ENCODE data around the gene GLI3.

GLI3 gene

DNA sequence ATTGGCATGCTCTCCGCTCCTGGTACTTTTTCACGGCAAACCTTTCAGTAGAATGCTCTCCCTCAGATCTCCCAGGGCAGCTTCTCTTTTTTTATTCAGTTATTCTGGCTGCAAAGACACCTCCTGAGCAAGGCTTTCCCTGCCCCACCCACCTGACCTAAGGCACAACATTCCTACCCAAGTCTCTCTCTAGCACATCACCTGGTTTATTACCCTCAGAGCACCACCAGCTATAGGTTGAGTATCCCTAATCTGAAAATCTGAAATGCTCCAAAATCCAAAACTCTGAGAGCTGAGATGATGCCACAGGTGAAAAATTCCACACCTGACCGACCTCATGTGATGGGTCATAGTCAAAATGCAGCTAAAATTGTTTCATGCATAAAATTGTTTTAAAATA lies 99.6 kb downstream of the GLI3 start:
- no peak for DNase-seq

DNA sequence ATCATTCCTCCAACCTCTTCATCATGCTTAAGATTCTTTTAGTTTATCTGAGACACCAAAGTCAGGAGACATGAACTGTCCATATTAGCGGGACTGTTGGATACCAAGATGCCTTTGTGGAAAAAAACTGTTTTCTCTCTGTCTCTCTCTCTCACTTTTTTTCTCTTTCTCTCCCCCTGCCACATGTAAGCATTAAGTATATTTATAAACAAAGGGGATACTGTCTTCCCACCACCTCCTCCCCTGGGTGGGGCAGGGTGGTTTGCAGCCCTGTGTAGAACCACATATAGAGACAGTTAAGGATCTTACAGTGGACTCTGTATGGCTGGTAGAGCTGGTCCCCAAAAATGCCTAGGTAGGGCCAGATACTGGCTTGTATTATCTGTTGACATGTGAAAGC lies 101.3 kb downstream of the GLI3 start:
- DNase-seq: no peak

- DNase-seq: no peak
Observed at GRCh38 chr7:42134276-42134876, 102.6 kb downstream of the GLI3 start.

- DNase-seq: no peak
Observed at GRCh38 chr7:42133321-42133720, 103.7 kb downstream of the GLI3 start.

GRCh38 chr7:42128703-42129102 lies 108.3 kb downstream of the GLI3 start:
- DNase-seq: no peak

- DNase-seq: no peak
Observed at GRCh38 chr7:42127232-42127622, 109.8 kb downstream of the GLI3 start.

- no peak for DNase-seq
Observed at GRCh38 chr7:42126475-42127231, 110.4 kb downstream of the GLI3 start.

DNA sequence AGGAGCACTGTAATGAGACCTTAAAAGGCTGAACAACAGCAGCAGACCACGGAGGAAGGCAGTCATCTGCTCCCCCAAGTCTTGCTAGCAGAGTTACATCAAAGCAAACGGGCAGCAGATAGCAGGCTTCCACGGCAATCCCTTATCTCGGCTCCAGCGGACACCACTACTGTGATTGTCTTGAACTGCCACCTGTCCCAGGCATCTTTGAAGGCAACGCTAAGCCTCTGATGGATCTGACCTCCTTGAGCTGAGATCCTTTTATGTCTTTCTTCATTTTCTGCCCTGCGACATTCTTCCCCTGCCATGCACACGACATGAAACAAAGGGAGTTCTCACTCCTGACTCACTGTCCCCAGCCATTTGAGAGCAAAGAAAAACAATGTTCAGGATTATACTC lies 111.7 kb downstream of the GLI3 start:
- no peak for DNase-seq

DNA sequence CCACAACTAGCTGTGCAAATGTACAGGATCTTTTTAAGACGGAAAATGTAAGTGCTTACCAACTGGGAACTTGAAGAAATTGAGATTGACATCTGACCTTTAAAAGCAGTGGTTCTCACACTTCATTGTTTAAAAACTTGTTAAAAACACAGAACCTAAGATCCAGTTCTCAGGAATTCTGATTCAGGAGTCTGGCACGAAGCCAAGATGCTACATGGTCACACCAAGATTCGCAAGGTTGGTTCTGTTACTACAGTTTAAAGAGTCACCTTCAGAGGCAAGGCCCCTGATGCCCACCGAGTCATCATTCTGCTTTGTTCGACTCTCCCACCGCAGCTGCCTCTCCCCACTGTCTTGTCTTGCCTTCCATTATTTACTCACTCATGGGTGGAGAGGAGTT lies 113.3 kb downstream of the GLI3 start:
- no peak for DNase-seq

- no peak for DNase-seq
Observed at GRCh38 chr7:42120191-42120590, 116.8 kb downstream of the GLI3 start.

DNA sequence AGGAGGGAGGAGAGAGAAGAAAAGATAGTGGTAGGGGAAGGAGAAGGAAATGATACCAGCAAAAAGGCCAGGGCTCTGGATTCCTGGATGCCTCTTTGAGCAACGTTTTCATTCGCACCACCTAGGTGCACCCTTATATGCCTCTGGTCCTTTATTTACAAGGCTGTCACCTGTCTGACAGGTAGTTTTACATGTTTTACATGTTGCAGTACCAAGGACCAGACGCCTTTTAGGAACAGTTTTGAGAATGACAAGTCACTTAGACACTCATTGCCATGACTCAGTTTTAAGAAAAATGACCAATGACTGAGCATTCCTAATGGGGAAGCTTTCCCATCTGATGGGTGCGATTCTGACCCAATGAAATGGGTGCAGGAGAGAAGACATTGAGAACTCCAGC lies 119.8 kb downstream of the GLI3 start:
- DNase-seq: no peak

DNA sequence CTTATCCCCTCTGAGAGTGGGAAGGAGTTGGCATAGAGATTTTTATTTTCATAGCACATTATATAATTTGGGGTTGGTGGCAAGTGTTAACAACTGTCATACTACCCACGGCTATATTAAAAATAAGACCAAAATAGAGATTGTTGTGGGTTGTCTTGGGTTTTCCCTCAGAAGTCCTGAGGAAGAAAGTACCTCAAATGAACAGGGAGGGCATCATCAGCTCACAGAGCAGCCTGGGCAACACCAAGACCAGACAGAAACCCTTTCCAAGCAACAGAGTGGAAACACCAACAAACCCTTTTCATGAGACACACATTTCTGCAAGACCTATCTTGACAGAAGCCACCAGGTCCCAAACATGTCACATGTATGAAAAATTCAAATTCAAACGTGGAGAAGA lies 121.2 kb downstream of the GLI3 start:
- no peak for DNase-seq

DNA sequence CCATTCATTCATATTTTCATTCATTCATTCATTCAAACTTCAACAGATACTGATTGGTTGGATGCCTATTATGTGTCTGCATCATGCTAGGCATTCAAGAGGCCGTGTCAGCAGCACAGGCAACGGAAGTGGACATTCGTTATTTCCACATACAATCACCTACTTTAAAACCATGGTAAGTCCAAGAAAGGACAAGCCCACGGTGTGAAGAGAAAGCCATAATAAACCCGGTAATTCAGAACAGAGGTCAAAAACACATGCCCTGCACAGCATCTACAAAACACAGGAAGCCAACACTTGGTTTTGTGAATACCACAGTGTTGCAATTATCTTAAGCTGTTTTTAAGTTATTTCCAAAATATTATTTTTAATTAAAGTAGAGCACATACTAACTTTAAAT lies 126.7 kb downstream of the GLI3 start:
- DNase-seq: no peak

- DNase-seq: no peak
Observed at GRCh38 chr7:42108803-42109528, 128.0 kb downstream of the GLI3 start.

- DNase-seq: no peak
Observed at GRCh38 chr7:42107484-42108240, 129.3 kb downstream of the GLI3 start.

GRCh38 chr7:42106562-42106961 lies 130.4 kb downstream of the GLI3 start:
- no peak for DNase-seq

DNA sequence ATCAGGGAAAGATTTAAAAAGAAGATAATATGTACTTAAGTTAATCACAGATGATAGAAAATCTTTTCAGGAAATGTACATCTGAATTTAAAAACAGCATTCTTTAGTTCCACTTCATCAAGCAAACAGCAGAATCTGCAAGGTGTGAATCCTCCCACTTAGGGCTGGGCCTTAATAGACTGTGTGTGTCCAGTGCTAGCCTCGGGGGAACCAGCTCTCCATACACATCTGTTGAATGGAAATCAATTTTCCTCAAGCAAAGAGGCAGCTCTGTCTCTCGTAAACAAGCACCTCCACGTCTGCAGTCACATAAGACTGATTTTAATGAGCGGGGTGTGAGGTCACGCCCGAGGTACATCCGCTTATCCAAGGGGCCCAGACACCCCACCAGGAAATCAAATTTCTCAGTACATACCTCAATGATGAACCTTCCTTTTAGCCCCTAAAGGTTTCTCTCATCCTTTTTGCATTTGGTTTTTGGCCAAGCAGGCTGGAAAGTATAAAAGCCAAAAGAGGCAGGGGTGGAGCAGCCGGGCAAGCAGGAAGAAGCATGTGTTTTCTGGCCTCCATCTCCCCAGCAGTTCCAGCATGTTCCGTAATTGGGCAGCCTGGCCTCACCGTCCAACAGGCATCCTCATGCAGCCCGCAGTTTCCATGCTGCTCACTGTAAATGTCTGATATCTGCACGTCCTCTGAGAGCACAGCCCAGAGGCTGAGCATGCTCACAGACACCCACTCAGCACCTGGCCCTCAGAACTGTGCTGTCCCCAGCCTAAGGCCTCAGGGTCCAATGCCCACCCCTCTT lies 131.3 kb downstream of the GLI3 start:
- no peak for DNase-seq

- no peak for DNase-seq
Observed at GRCh38 chr7:42104694-42105093, 132.3 kb downstream of the GLI3 start.

- DNase-seq: no peak
Observed at GRCh38 chr7:42104231-42104630, 132.8 kb downstream of the GLI3 start.

DNA sequence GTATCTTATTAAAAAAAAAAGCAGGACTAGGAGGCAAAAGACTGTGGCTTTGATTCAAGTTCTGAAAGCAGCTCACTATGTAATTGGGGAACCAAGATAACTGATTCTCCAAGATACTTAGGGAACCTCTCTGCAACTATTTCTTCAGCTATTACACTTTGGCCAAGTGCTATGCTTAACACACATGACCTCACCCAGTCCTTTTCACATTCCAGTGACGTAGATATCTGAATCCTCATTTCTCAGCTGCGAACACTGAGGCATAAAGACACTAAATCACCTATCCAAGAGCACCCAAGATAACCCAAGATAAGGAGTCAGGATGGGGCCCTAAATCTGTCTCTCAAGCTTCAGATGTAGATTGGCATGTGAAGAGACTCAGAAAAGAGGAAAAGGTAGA lies 133.6 kb downstream of the GLI3 start:
- no peak for DNase-seq

DNA sequence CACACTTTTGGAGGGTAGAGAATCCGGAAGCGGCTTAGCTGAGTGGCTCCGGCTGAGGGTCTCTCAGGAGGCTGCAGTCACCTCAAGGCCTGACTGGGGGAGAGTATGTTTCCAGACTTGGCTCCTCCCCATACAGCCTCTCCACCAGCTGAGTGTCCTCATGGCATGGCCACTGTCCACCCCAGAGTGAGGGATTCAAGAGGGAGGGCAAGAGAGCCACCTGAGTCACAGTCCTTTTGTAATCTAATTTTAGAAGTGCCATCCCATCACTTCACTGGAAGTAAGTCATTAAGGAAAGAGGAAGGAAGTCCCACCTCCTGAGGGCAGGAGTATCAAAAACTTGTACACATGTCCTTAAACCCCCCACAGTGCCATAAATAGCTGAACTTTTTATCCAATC lies 134.0 kb downstream of the GLI3 start:
- DNase-seq: no peak

- DNase-seq: no peak
Observed at GRCh38 chr7:42102301-42102700, 134.7 kb downstream of the GLI3 start.

DNA sequence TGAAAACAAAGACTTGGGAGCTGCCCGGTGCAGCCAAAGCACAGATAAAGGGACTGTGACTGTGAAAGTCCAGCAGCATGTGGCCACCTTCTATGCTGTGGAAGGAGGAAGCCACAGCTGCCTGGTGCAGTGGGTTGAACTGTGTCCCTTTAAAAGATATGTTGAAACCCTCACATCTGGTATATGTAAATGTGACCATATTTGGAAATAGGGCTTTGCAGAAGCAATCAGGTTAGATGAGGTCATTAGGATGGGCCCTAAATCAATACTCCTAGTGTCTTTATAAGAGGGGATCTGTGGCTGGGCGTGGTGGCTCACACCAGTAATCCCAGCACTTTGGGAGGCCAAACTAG lies 136.9 kb downstream of the GLI3 start:
- DNase-seq: no peak
